Tibial nerve (tissue), 4 donors: ENCODE measurements around the gene C14orf119. TPM values are rescaled to one million over a fixed set of nuclear protein-coding genes. Genes with fewer than 3 reads are reported as not detected.

ENCODE experiments used
- DNase-seq, 2 donors: peaks; one replicate each; pipeline ENCODE4 v3.0.0-alpha.2; 2019; ENCODE audit warnings: low spot score in 2 of 2
- H3K27ac ChIP-seq, 4 donors: fragments of 200-600 bp; sonication (generic) in 3 of 4; one replicate each; pipeline ENCODE4 v1.5.1; 2017 to 2019; ENCODE audit warnings: mild to moderate bottlenecking in 1 of 4
- H3K27me3 ChIP-seq, 2 donors: fragments of 200-600 bp; sonication (generic) in 1 of 2; one replicate each; pipeline versions ENCODE4 v1.5.1 to v1.6.0; 2017 to 2019
- H3K36me3 ChIP-seq, 3 donors: fragments of 200-600 bp; sonication (generic); one replicate each; pipeline ENCODE4 v1.5.1; 2018 to 2019
- H3K4me1 ChIP-seq, 4 donors: fragments of 200-600 bp; sonication (generic) in 3 of 4; one replicate each; pipeline ENCODE4 v1.5.1; 2017 to 2019
- H3K4me3 ChIP-seq, 4 donors: fragments of 200-600 bp; sonication (generic) in 3 of 4; one replicate each; pipeline ENCODE4 v1.5.1; 2017 to 2019; ENCODE audit warnings: mild to moderate bottlenecking in 1 of 4, moderate library complexity in 1 of 4
- H3K9me3 ChIP-seq, 4 donors: fragments of 200-600 bp; sonication (generic) in 3 of 4; one replicate each; pipeline ENCODE4 v1.5.1; 2017 to 2019
- CTCF ChIP-seq, 5 experiments: fragments of 200-600 bp in 3 of 5; fragments of 450-650 bp in 2 of 5; sonication (generic) in 3 of 5; IDR thresholded peaks; one replicate each; pipeline ENCODE4 v1.5.1; 2016 to 2019; ENCODE audit warnings: antibody characterized with exemption in 5 of 5, mild to moderate bottlenecking in 3 of 5, moderate library complexity in 2 of 5
- EP300 ChIP-seq, 2 donors: sonication (generic); formaldehyde crosslinking; IDR thresholded peaks; one replicate each; pipeline ENCODE4 v1.6.1; 2017; ENCODE audit warnings: antibody characterized with exemption in 2 of 2, mild to moderate bottlenecking in 1 of 2
- POLR2A ChIP-seq, 2 donors: fragments of 450-650 bp; IDR thresholded peaks; one replicate each; pipeline ENCODE4 v1.6.1; 2017; ENCODE audit warnings: antibody characterized with exemption in 2 of 2, mild to moderate bottlenecking in 2 of 2, moderate library complexity in 2 of 2
- WGBS, 2 donors: methylation state at CpG; one replicate each; pipeline ENCODE4 v1.1.5; 2018; 5-methylcytosine and 5-hydroxymethylcytosine counted together
- total RNA-seq, 4 donors: library from RNA; depleted of rRNA; stranded (reverse); fragments of >200 nt; gene quantifications; one replicate each; pipeline ENCODE4 v1.1.0, GENCODE V29; 2016

The C14orf119 gene
- total RNA-seq, 4 donors from 2014 or later: 15.5 to 35.1 (median 21.7) TPM

DNA sequence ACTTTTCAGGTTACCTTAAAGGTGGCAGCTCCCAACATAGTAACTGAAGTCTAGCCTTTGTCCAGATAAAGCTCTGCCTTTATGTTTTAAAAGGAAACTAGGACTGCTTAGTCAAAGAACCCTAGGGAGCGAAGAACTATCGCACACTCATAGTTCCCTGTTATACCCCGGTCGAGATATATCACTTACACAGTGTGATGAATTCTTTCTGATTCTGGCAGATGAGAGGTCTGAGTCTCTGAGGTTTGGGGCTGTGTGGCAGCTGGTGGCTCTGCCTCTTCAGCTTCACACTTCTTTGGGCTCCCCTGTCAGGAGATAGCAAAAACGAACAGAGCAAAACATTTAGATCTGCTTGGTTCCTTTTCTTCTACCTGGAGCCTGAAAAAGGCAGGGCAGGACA is 17.3 kb upstream of the C14orf119 start:
- 83 to 93% methylated on average over 5 of the region's 5 CpGs for WGBS, 2 donors
- Histone ChIP-seq H3K9me3 (no peaks in the 10 kb centered on the region), H3K36me3 (peaks cover 0 to 99% (median 24%) of the 10 kb centered on the region in 3 donors), H3K4me1 (peaks cover 0 to 36% (median 3%) of the 10 kb centered on the region in 4 donors), H3K27me3 (no peaks in the 10 kb centered on the region), H3K4me3 (no peak overlapping the region), H3K27ac (peak overlapping the region in 3 of 4 donors; percentile 4 to 87 (median 79))
- TF ChIP-seq POLR2A (IDR thresholded peaks at IDR 0.05) (no peak), EP300 (IDR thresholded peaks at IDR 0.05) (no peak), CTCF (IDR thresholded peaks at IDR 0.05) (no peak)
- no peak for DNase-seq

DNA sequence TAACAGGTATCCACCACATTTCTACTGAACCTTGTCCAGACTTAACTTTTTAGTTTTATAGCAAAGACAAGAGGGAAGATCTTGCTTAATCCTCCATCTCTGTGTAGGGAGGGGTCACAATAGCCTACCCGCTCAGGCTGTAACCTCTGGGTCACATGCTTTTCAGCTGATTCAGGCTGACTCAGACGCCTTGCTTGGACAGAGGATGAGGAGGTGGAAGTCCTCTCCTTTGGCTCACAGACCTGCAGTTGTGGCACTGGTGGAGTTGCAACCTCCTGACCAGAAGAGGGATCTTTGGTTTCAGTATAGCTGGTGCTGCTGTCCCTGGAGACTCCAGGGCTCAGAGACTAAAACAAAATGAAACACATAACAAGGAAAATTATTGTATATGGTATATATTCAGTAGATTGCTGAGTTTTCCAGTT is 16.6 kb upstream of the C14orf119 start:
- H3K27me3 ChIP-seq: no peaks in the 10 kb centered on the region
- H3K27ac ChIP-seq: peak overlapping the region; percentile 11 to 87 (median 57)
- no peaks in the 10 kb centered on the region for H3K9me3 ChIP-seq
- DNase-seq: peak; percentile 45 to 85
- no peak overlapping the region for H3K4me3 ChIP-seq
- peak in 1 of 2 donors; percentile 85 for TF ChIP-seq EP300 (IDR thresholded peaks at IDR 0.05)
- no peak for TF ChIP-seq CTCF (IDR thresholded peaks at IDR 0.05)
- peaks cover 0 to 99% (median 30%) of the 10 kb centered on the region in 3 donors for H3K36me3 ChIP-seq
- WGBS, 2 donors: 5 to 22% methylated on average over 2 of the region's 2 CpGs
- H3K4me1 ChIP-seq: peaks cover 0 to 36% (median 3%) of the 10 kb centered on the region in 4 donors

DNA sequence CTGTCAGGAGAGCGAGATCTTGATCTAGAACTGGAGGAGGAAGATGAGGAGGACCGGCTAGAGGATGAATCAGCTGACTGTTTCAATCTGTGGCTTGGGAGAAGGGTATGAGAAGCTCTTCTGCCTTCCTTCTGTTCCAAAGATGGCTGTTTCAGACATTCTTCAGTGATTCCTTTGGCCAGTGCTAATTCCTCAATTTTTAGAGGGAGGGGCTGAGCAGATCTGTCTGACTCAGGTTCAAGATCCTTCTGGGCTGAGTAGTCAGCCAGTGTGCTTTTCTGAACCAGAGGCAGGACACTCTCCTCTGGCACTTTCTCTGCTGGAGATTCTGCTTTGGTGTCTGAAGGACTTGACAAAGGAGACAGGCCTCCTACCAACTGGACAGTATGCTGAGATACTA is 15.6 kb upstream of the C14orf119 start:
- Histone ChIP-seq H3K4me1 (peaks cover 0 to 36% (median 3%) of the 10 kb centered on the region in 4 donors), H3K27me3 (no peaks in the 10 kb centered on the region), H3K36me3 (peaks cover 0 to 99% (median 32%) of the 10 kb centered on the region in 3 donors), H3K9me3 (no peaks in the 10 kb centered on the region), H3K4me3 (no peak overlapping the region), H3K27ac (peak overlapping the region; percentile 11 to 87 (median 57))
- 71 to 88% methylated on average over 2 of the region's 2 CpGs for WGBS, 2 donors
- no peak for DNase-seq
- no peak for TF ChIP-seq POLR2A (IDR thresholded peaks at IDR 0.05)
- no peak for TF ChIP-seq CTCF (IDR thresholded peaks at IDR 0.05)
- no peak for TF ChIP-seq EP300 (IDR thresholded peaks at IDR 0.05)

GRCh38 chr14:23080474-23080873 is 14.8 kb upstream of the C14orf119 start:
- Histone ChIP-seq H3K27ac (peak overlapping the region in 2 of 4 donors; percentile 79 to 87), H3K9me3 (no peaks in the 10 kb centered on the region), H3K4me1 (peaks cover 0 to 36% (median 3%) of the 10 kb centered on the region in 4 donors), H3K36me3 (peaks cover 0 to 99% (median 32%) of the 10 kb centered on the region in 3 donors), H3K4me3 (no peak overlapping the region), H3K27me3 (no peaks in the 10 kb centered on the region)
- no peak for DNase-seq
- TF ChIP-seq POLR2A (IDR thresholded peaks at IDR 0.05) (no peak), CTCF (IDR thresholded peaks at IDR 0.05) (no peak), EP300 (IDR thresholded peaks at IDR 0.05) (no peak)
- WGBS, 2 donors: 76 to 81% methylated on average over 1 of the region's 1 CpG

DNA sequence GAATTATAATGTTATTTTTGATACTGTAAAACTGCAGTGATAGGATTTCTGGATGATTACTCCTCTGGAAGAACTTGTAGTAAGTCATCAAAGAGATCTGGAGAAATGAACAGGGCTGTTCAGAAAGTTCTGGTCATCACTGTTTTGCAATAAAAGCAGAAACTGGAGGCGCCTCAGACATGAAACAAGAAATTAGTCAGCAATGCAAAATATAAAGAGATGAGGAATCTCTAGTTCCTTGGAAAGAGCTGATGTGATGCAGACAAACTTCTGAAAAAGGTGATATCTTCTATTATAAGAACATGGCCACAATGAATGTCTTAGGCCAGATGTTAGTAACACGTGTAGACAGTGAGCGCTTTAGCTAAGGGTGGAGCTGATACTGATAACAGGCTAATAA is 9.8 kb upstream of the C14orf119 start:
- Histone ChIP-seq H3K4me3 (no peak overlapping the region), H3K36me3 (peaks cover 0 to 99% (median 22%) of the 10 kb centered on the region in 3 donors), H3K27ac (no peak overlapping the region), H3K27me3 (no peaks in the 10 kb centered on the region), H3K4me1 (no peaks in the 10 kb centered on the region), H3K9me3 (no peaks in the 10 kb centered on the region)
- no peak for DNase-seq
- TF ChIP-seq EP300 (IDR thresholded peaks at IDR 0.05): no peak
- no peak for TF ChIP-seq POLR2A (IDR thresholded peaks at IDR 0.05)
- TF ChIP-seq CTCF (IDR thresholded peaks at IDR 0.05): no peak
- 78 to 87% methylated on average over 3 of the region's 3 CpGs for WGBS, 2 donors
